Parathyroid adenoma (tissue), 2 donors: ENCODE measurements around the gene NEDD4L.

ENCODE experiments used
- H2AFZ ChIP-seq: fragments of 300-600 bp; sonication (generic); one replicate; pipeline ENCODE4 v1.7.0; 2017; ENCODE audit warnings: antibody characterized with exemption, mild to moderate bottlenecking
- H3K27ac ChIP-seq: fragments of 300-600 bp; sonication (generic); one replicate; pipeline ENCODE4 v1.7.0; 2017
- H3K27me3 ChIP-seq: fragments of 300-600 bp; sonication (generic); one replicate; pipeline ENCODE4 v1.7.0; 2017; ENCODE audit warnings: low read length; ENCODE audit not compliant: control insufficient read depth, insufficient read depth
- H3K36me3 ChIP-seq: fragments of 300-600 bp; sonication (generic); one replicate; pipeline ENCODE4 v1.7.0; 2017; ENCODE audit warnings: low read length; ENCODE audit not compliant: control insufficient read depth, insufficient read depth
- H3K4me1 ChIP-seq: fragments of 300-600 bp; sonication (generic); one replicate; pipeline ENCODE4 v1.7.0; 2017; ENCODE audit warnings: control low read depth
- H3K4me2 ChIP-seq: fragments of 300-600 bp; sonication (generic); one replicate; pipeline ENCODE4 v1.7.0; 2017; ENCODE audit warnings: low read length
- H3K4me3 ChIP-seq: fragments of 300-600 bp; sonication (generic); one replicate; pipeline ENCODE4 v1.7.0; 2017; ENCODE audit warnings: low read depth, low read length
- H3K79me2 ChIP-seq: fragments of 300-600 bp; sonication (generic); one replicate; pipeline ENCODE4 v1.7.0; 2017; ENCODE audit warnings: control low read depth
- H3K9ac ChIP-seq: fragments of 300-600 bp; sonication (generic); one replicate; pipeline ENCODE4 v1.7.0; 2017; ENCODE audit warnings: mild to moderate bottlenecking
- H3K9me3 ChIP-seq: fragments of 300-600 bp; sonication (generic); one replicate; pipeline ENCODE4 v1.7.0; 2017; ENCODE audit warnings: low read length; ENCODE audit not compliant: control insufficient read depth
- TF ChIP-seq, protein P1 (sequence below): fragments of 300-600 bp; sonication (generic); IDR thresholded peaks from one replicate; pipeline ENCODE4 v1.7.0; 2017; ENCODE audit warnings: antibody characterized with exemption, mild to moderate bottlenecking
- donor health status: primary hyperparathyroidism.

Gene NEDD4L

DNA sequence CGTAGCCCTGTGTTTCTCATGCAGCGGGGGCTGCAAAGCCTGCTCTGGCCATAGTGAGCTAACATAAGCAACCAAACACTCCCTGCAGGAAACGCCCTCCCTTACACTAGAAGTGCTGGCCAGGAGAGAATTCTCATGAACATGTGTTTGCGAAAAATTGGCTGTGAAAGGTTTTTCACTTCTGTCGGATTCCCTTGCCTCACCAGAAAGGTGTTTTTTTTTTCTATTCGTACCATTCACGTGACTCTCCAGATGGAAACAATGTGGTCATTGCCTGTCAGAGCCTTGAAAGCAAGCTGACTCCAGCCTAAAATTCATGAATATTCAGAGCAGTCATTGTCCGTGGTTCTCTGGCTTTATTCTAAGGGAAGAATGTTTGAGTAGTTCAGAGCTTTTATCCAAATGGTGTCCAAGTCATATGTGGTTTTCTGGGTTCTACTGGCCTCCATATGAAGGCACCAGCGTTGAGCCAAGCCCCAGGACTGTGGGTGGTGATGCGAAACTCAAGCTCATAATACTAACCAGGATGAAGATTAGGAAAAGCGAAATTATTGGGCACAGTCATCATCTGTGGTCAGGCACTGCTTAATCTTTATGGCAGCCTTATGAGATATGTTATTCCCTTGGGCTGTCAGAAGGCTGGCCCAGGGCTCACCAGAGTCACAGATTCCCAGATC lies 348.4 kb downstream of the NEDD4L start:
- H3K9me3 ChIP-seq, result no peaks in the 10 kb centered on the region
- H3K79me2 ChIP-seq, result no peaks in the 10 kb centered on the region
- no peak overlapping the region for H3K4me2 ChIP-seq
- H3K27me3 ChIP-seq, result no peaks in the 10 kb centered on the region
- TF ChIP-seq, protein P1, sequence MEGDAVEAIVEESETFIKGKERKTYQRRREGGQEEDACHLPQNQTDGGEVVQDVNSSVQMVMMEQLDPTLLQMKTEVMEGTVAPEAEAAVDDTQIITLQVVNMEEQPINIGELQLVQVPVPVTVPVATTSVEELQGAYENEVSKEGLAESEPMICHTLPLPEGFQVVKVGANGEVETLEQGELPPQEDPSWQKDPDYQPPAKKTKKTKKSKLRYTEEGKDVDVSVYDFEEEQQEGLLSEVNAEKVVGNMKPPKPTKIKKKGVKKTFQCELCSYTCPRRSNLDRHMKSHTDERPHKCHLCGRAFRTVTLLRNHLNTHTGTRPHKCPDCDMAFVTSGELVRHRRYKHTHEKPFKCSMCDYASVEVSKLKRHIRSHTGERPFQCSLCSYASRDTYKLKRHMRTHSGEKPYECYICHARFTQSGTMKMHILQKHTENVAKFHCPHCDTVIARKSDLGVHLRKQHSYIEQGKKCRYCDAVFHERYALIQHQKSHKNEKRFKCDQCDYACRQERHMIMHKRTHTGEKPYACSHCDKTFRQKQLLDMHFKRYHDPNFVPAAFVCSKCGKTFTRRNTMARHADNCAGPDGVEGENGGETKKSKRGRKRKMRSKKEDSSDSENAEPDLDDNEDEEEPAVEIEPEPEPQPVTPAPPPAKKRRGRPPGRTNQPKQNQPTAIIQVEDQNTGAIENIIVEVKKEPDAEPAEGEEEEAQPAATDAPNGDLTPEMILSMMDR, result no peak
- H3K4me3 ChIP-seq, result no peak overlapping the region
- H2AFZ ChIP-seq, result no peak overlapping the region
- H3K27ac ChIP-seq, result no peak overlapping the region
- no peaks in the 10 kb centered on the region for H3K4me1 ChIP-seq
- H3K36me3 ChIP-seq, result no peaks in the 10 kb centered on the region
- no peak overlapping the region for H3K9ac ChIP-seq

DNA sequence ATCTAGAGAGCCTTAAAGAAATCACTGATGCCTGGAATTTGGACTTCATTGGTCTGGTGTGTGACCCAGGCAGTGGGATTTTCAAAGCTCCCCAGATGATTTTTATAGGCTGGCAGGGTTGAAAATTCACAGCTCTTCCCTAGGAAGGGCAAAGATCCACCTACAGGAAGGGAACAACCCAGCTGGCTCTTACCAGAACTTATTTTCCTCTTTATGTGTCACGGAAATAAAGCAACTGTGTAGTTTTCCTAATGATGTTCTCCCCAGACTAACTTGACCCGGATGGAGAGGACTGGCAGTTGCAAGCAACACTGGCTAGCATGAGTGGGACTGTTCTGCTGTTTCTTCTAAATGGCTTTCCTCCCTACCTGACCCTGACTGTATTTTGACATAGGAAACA lies 349.3 kb downstream of the NEDD4L start:
- H3K4me1 ChIP-seq, result no peaks in the 10 kb centered on the region
- no peaks in the 10 kb centered on the region for H3K27me3 ChIP-seq
- H3K9ac ChIP-seq, result no peak overlapping the region
- H3K36me3 ChIP-seq, result no peaks in the 10 kb centered on the region
- no peak overlapping the region for H3K4me2 ChIP-seq
- TF ChIP-seq, protein P1, result no peak
- H3K79me2 ChIP-seq, result no peaks in the 10 kb centered on the region
- no peak overlapping the region for H2AFZ ChIP-seq
- no peak overlapping the region for H3K4me3 ChIP-seq
- H3K9me3 ChIP-seq, result no peaks in the 10 kb centered on the region
- H3K27ac ChIP-seq, result no peak overlapping the region

DNA sequence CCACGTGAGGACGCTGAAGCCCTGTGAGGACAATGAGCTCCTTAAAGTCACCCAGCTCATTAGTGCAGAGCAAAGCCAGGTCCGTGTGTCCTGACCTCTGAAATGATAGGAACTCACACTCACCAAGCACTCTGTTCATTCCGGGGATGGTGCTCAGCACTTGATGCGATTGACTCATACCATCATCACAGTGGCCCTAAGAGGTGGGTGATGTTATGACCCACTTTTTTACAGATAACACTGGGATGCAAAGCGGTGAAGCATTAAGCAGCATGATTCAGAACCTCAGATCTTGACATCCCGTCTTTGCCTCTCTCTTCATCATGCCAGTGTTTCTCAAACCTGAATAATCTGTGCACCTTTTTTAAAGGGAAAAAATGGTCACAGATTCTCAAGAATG lies 350.0 kb downstream of the NEDD4L start:
- Histone ChIP-seq H3K4me2 (no peak overlapping the region), H3K36me3 (no peaks in the 10 kb centered on the region), H3K4me3 (no peak overlapping the region), H2AFZ (no peak overlapping the region), H3K27me3 (no peaks in the 10 kb centered on the region), H3K79me2 (no peaks in the 10 kb centered on the region), H3K27ac (no peak overlapping the region), H3K4me1 (no peaks in the 10 kb centered on the region), H3K9ac (no peak overlapping the region), H3K9me3 (no peaks in the 10 kb centered on the region)
- TF ChIP-seq, protein P1, result no peak

DNA sequence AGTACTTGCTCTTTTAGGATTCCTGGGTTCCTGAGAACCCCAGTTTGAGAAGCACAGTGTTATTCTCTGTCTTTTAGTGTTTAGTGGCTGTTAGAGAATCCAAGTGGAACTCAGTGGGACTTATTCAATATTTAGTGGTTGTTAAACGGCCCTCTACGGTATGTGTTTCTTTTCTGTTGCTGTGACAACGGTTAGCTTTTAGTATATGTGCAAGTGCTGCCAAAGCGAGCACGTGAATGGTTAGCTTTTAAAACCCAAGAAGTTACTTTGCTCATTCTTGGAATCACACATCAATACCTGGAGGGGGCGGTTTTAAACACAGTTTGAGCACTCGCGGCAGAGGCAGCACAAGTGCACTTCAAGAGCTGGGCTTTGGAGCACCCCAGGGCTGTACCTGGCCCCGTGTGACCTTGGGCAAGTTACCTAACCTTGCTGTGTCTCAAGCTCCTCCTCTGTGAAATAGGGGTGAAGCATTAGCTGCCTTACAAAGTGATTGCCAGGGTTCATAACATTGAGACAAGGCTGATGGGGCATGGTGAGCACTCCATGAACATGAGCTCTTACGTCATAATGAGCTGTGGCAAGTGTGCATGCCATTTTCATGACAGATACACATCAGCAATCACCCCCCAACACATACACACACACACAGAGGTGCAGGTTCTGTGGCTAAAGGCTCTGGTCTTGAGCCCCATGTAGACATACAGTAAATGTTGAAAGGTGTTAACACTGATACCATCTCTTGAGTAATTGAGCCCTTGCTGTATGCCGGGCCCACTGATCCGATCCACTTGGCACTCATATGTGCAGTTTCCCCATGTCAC lies 350.8 kb downstream of the NEDD4L start:
- H2AFZ ChIP-seq, result no peak overlapping the region
- H3K9me3 ChIP-seq, result no peaks in the 10 kb centered on the region
- H3K27ac ChIP-seq, result no peak overlapping the region
- no peak overlapping the region for H3K9ac ChIP-seq
- TF ChIP-seq, protein P1, result no peak
- no peaks in the 10 kb centered on the region for H3K27me3 ChIP-seq
- H3K36me3 ChIP-seq, result no peaks in the 10 kb centered on the region
- H3K4me3 ChIP-seq, result no peak overlapping the region
- H3K4me2 ChIP-seq, result no peak overlapping the region
- no peaks in the 10 kb centered on the region for H3K4me1 ChIP-seq
- no peaks in the 10 kb centered on the region for H3K79me2 ChIP-seq
